IMR-90 (cell line): ENCODE measurements around the gene MUCL3. TPM values are rescaled to one million over a fixed set of nuclear protein-coding genes. Genes with fewer than 3 reads are reported as not detected.

ENCODE experiments used
- ATAC-seq: fragments of 200-7000 bp; cut with Tn5 transposase; 2 replicates; pipeline ENCODE4 v1.9.1; 2020; ENCODE audit warnings: low read depth, mild to moderate bottlenecking, moderate library complexity
- BruUV-seq: library from RNA; stranded (reverse); fragments of 400-500 nt; replicated peaks from 2 replicates; lab custom pipeline; 2021; lab: Mats Ljungman, UMichigan
- CTCF ChIA-PET: fragments of 300-600 bp; formaldehyde crosslinking; extraction: SDS; loops from one replicate; lab custom pipeline; 2021; ENCODE audit warnings: antibody characterized with exemption; lab: Yijun Ruan, JAX
- POLR2A ChIA-PET: fragments of 300-600 bp; sonication (Branson Sonifier 250); formaldehyde crosslinking; loops from one replicate; lab custom pipeline; 2022; ENCODE audit warnings: antibody characterized with exemption; ENCODE audit not compliant: unreplicated experiment; lab: Charles Lee
- DNase-seq: peaks from one replicate; pipeline ENCODE4 v3.0.0; 2013
- H2AFZ ChIP-seq: replicated peaks from 2 replicates; pipeline ENCODE3; 2013; ENCODE audit warnings: low read length, mild to moderate bottlenecking; ENCODE audit not compliant: poor library complexity
- H2AK5ac ChIP-seq: 2 replicates; pipeline ENCODE4 v1.6.1; 2013; ENCODE audit warnings: low read depth, low read length, inconsistent platforms
- H2AK9ac ChIP-seq: replicated peaks from 2 replicates; pipeline ENCODE3; 2013; ENCODE audit warnings: mild to moderate bottlenecking, low read depth, low read length, moderate library complexity; ENCODE audit not compliant: poor library complexity
- H2BK120ac ChIP-seq: 2 replicates; pipeline ENCODE4 v1.6.1; 2013; ENCODE audit warnings: low read depth, low read length, inconsistent platforms
- H2BK15ac ChIP-seq: 3 replicates; pipeline ENCODE4 v1.6.1; 2013; ENCODE audit warnings: low read depth, low read length, inconsistent platforms
- H2BK20ac ChIP-seq: 2 replicates; pipeline ENCODE4 v1.6.1; 2013; ENCODE audit warnings: low read depth, mild to moderate bottlenecking, inconsistent platforms, low read length, moderate library complexity
- H2BK5ac ChIP-seq: 2 replicates; pipeline ENCODE4 v1.6.1; 2013; ENCODE audit warnings: mild to moderate bottlenecking, low read depth, low read length, inconsistent platforms; ENCODE audit not compliant: poor library complexity, severe bottlenecking
- H3K14ac ChIP-seq: replicated peaks from 2 replicates; pipeline ENCODE4 v1.6.1; 2013; ENCODE audit warnings: low read depth, low read length, inconsistent platforms
- H3K18ac ChIP-seq: 2 replicates; pipeline ENCODE4 v1.6.1; 2013; ENCODE audit warnings: low read depth, low read length, control low read depth
- H3K23ac ChIP-seq: 2 replicates; pipeline ENCODE4 v1.6.1; 2013; ENCODE audit warnings: low read depth, low read length, inconsistent platforms
- H3K27ac ChIP-seq: 2 replicates; pipeline ENCODE4 v1.5.1; 2013; ENCODE audit warnings: mild to moderate bottlenecking, control low read depth, low read length; ENCODE audit not compliant: insufficient read depth
- H3K27me3 ChIP-seq: 2 replicates; pipeline ENCODE4 v1.6.1; 2013; ENCODE audit warnings: low read length; ENCODE audit not compliant: control insufficient read depth, insufficient read depth
- H3K36me3 ChIP-seq: 2 replicates; pipeline ENCODE4 v1.6.1; 2013; ENCODE audit warnings: low read length, mixed read lengths; ENCODE audit not compliant: control insufficient read depth, insufficient read depth
- H3K4ac ChIP-seq: 2 replicates; pipeline ENCODE4 v1.6.1; 2013; ENCODE audit warnings: low read depth, low read length, inconsistent platforms
- H3K4me1 ChIP-seq: 2 replicates; pipeline ENCODE4 v1.6.1; 2013; ENCODE audit warnings: low read length, mixed read lengths; ENCODE audit not compliant: control insufficient read depth, insufficient read depth
- H3K4me2 ChIP-seq: 2 replicates; pipeline ENCODE4 v1.6.1; 2013; ENCODE audit warnings: low read depth, mild to moderate bottlenecking, control low read depth, low read length, moderate library complexity
- H3K4me3 ChIP-seq: 2 replicates; pipeline ENCODE4 v1.5.1; 2013; ENCODE audit warnings: low read depth, mild to moderate bottlenecking, control low read depth, low read length, moderate library complexity; ENCODE audit not compliant: insufficient read depth
- H3K56ac ChIP-seq: 2 replicates; pipeline ENCODE4 v1.6.1; 2013; ENCODE audit warnings: low read length, inconsistent platforms; ENCODE audit not compliant: insufficient read depth; ENCODE audit errors: extremely low read depth
- H3K79me1 ChIP-seq, 2 experiments: 2 replicates each; pipeline ENCODE4 v1.6.1; 2013; ENCODE audit warnings: low read length in 2 of 2, inconsistent platforms in 1 of 2, low read depth in 1 of 2
- H3K9ac ChIP-seq: 2 replicates; pipeline ENCODE4 v1.6.1; 2013; ENCODE audit warnings: low read depth, low read length, control low read depth
- H3K9me1 ChIP-seq: 2 replicates; pipeline ENCODE4 v1.6.1; 2013; ENCODE audit warnings: low read length, inconsistent platforms; ENCODE audit not compliant: insufficient read depth
- H3K9me3 ChIP-seq: 2 replicates; pipeline ENCODE4 v1.6.1; 2013; ENCODE audit warnings: low read length; ENCODE audit not compliant: control insufficient read depth, insufficient read depth
- H4K20me1 ChIP-seq: 2 replicates; pipeline ENCODE4 v1.6.1; 2013; ENCODE audit warnings: low read length, inconsistent platforms; ENCODE audit not compliant: insufficient read depth
- H4K5ac ChIP-seq: 2 replicates; pipeline ENCODE4 v1.6.1; 2013; ENCODE audit warnings: mild to moderate bottlenecking, low read depth, low read length, control low read depth
- H4K8ac ChIP-seq, 2 experiments: 2 replicates each; pipeline ENCODE4 v1.6.1; 2013; ENCODE audit warnings: low read depth in 2 of 2, low read length in 2 of 2, control low read depth in 1 of 2, inconsistent platforms in 1 of 2
- H4K91ac ChIP-seq: 2 replicates; pipeline ENCODE4 v1.6.1; 2013; ENCODE audit warnings: low read depth, low read length, inconsistent platforms; ENCODE audit not compliant: insufficient read depth
- BHLHE40 ChIP-seq: fragments of 150-350 bp; IDR thresholded peaks from 2 replicates; pipeline ENCODE4 v1.6.1; 2016; ENCODE audit warnings: mild to moderate bottlenecking, low read depth, low read length
- CEBPB ChIP-seq: IDR thresholded peaks from 2 replicates; pipeline ENCODE4 v1.6.1; 2012; ENCODE audit warnings: low read depth, low read length, improper control_type of control experiment
- POLR2A ChIP-seq: IDR thresholded peaks from 2 replicates; pipeline ENCODE4 v1.6.1; 2012; ENCODE audit warnings: mild to moderate bottlenecking, low read depth, low read length
- RCOR1 ChIP-seq: IDR thresholded peaks from 2 replicates; pipeline ENCODE4 v1.6.1; 2012; ENCODE audit warnings: mild to moderate bottlenecking, low read length, improper control_type of control experiment; ENCODE audit not compliant: insufficient replicate concordance
- RFX5 ChIP-seq: IDR thresholded peaks from 2 replicates; pipeline ENCODE4 v1.8.0; 2012; ENCODE audit warnings: low read depth, mild to moderate bottlenecking, low read length, moderate library complexity
- WGBS, 2 experiments: methylation state at CpG; one replicate each; pipeline versions ENCODE4 v1.1.5 to v1.1.7; 2013; ENCODE audit warnings: missing lambda C conversion rate in 2 of 2; ENCODE audit not compliant: insufficient read length in 1 of 2; ENCODE audit errors: extremely low coverage in 2 of 2; 5-methylcytosine and 5-hydroxymethylcytosine counted together
- dilution Hi-C: fragments of 300-500 bp; cut with HindIII; formaldehyde crosslinking; loops from one replicate; pipeline ENCODE4 v1.14.3; 2018; ENCODE audit warnings: low sequenced_read_pairs; ENCODE audit not compliant: unreplicated experiment
- in situ Hi-C: fragments of 300-500 bp; cut with MboI; formaldehyde crosslinking; loops from 3 replicates; pipeline ENCODE4 v1.14.3; 2019; ENCODE audit warnings: low sequenced_read_pairs, inconsistent platforms, mixed read lengths
- intact Hi-C: fragments of 100-400 bp; cut with micrococcal nuclease; formaldehyde crosslinking; loops from 2 replicates; pipeline ENCODE4 v1.10.0; 2022
- polyA plus RNA-seq, 3 experiments: library from polyadenylated mRNA; depleted of rRNA; stranded (reverse); fragments of >200 nt; gene quantifications; 2 replicates each; pipeline ENCODE4 v1.2.3, GENCODE V29; 2012; ENCODE audit warnings: low replicate concordance in 1 of 3
- total RNA-seq: library from RNA; depleted of rRNA; stranded (reverse); fragments of >200 nt; gene quantifications from 2 replicates; pipeline ENCODE4 v1.2.3, GENCODE V29; 2012
- TF ChIP-seq, protein P1 (sequence below): fragments of 150-350 bp; IDR thresholded peaks from 2 replicates; pipeline ENCODE4 v1.6.1; 2016; ENCODE audit warnings: low read depth, mild to moderate bottlenecking, low read length, moderate library complexity, borderline replicate concordance

The MUCL3 gene
- total and polyA plus RNA-seq, 2 of the 4 experiments (the other 2 are of a cell fraction), result not detected

DNA sequence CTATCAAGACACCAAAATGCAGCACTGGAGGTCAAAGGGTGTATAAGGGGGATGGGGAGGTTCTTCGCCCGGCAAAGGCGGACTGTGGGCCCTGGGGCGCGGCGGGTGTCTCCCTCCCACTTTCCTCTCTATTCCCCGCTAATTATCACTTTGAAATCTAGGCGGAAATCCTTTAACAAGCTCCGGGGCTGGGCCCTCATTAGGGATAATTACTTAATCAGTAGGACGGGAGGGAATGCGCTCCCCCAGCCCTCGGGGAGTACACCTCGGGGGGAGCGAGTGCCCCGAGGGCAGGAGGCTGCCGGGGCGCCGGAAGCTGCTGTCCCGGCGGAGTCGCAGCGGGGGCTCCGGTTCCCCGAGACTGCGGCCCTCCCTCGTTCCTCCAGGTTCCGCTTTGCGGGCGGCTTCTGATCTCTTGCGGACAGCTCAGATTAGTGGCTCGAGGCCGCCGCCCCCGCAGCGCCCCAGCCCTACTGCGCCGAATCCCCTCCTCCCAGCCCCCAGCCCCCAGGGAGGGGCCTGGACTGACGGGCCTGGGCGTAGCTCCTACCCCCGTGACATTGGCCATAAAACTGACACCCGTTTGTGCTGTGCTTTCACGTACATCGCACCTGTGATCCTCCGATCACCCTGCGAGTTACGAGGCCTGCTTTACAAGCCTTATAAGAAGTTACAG lies 14.7 kb downstream of the MUCL3 start:
- H3K4me2 ChIP-seq, result peak overlapping the region; percentile 71
- BruUV-seq, result no TSS peak
- POLR2A ChIA-PET, result no interaction called here

More for the DNA sequence above, 14.7 kb downstream of the MUCL3 start:
- peak; percentile 4 for DNase-seq
- Histone ChIP-seq H2AFZ (peak overlapping the region; percentile 81), H2AK5ac (no peak overlapping the region), H3K4me3 (peak overlapping the region; percentile 33; the same call in 1 of the 2 replicates), H4K20me1 (no peaks in the 10 kb centered on the region), H3K14ac (no peak overlapping the region), H3K9me3 (peaks cover 6% of the 10 kb centered on the region), H3K56ac (no peak overlapping the region), H3K18ac (no peak overlapping the region), H3K4ac (no peak overlapping the region), H3K9ac (no peak overlapping the region), H3K4me1 (no peaks in the 10 kb centered on the region), H3K27ac (no peak overlapping the region), H4K5ac (peak overlapping the region; percentile 25; the same call in 1 of the 2 replicates), H2BK5ac (no peak overlapping the region), H4K8ac (no peak overlapping the region), H2BK20ac (no peak overlapping the region), H3K23ac (no peak overlapping the region; the same call in 1 of the 2 replicates), H3K9me1 (peaks cover 6% of the 10 kb centered on the region; the same call in 1 of the 2 replicates), H2AK9ac (peak overlapping the region; percentile 30), H4K91ac (no peak overlapping the region), H3K36me3 (no peaks in the 10 kb centered on the region), H3K27me3 (peaks cover 73% of the 10 kb centered on the region), H3K79me1 (no peaks in the 10 kb centered on the region), H2BK120ac (no peak overlapping the region), H2BK15ac (no peak overlapping the region)
- dilution Hi-C loops (no loop called here), intact Hi-C loops (no loop called here), in situ Hi-C loops (no loop called here)
- WGBS, 2 experiments, result 10% methylated on average over 24 of the region's 46 CpGs; no CpG with 5 or more reads in 1 of the 2 experiments
- ATAC-seq, result peak; percentile 66
- TF ChIP-seq RFX5 (no peak), RCOR1 (no peak), POLR2A (no peak), BHLHE40 (no peak), CEBPB (no peak)
- TF ChIP-seq, protein P1, sequence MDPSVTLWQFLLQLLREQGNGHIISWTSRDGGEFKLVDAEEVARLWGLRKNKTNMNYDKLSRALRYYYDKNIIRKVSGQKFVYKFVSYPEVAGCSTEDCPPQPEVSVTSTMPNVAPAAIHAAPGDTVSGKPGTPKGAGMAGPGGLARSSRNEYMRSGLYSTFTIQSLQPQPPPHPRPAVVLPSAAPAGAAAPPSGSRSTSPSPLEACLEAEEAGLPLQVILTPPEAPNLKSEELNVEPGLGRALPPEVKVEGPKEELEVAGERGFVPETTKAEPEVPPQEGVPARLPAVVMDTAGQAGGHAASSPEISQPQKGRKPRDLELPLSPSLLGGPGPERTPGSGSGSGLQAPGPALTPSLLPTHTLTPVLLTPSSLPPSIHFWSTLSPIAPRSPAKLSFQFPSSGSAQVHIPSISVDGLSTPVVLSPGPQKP, result no peak
- CTCF ChIA-PET, result interaction anchor here (1.2 kb wide), 1 partner anchor 42 kb away, joined by 3 read pairs; no protein-coding TSS in a partner anchor
